HL-60 (cell line): ENCODE data around the gene INSYN1.
"Not testable (repeated sequence)": the region's sequence is repeated elsewhere in the genome, so short reads cannot be mapped to it uniquely, and the experiment has no call there.

Experiments used
- DNase-seq, 2 experiments: peaks; one replicate each; pipeline ENCODE4 v3.0.0-alpha.2; 2010 to 2020; ENCODE audit warnings: low read depth in 1 of 2, low spot score in 1 of 2
- H3K27ac ChIP-seq: fragments of 250-450 bp; sonication (Bioruptor Pico); replicated peaks from 2 replicates; pipeline ENCODE4 v1.5.1; 2020; ENCODE audit warnings: mild to moderate bottlenecking, moderate library complexity
- H3K27me3 ChIP-seq: fragments of 250-450 bp; sonication (Bioruptor Pico); 2 replicates; pipeline ENCODE4 v1.5.1; 2021; ENCODE audit warnings: mild to moderate bottlenecking, moderate library complexity; ENCODE audit not compliant: insufficient read depth, poor library complexity, severe bottlenecking
- H3K4me3 ChIP-seq: replicated peaks from 2 replicates; pipeline ENCODE4 v1.5.1; 2011; ENCODE audit warnings: mild to moderate bottlenecking, control low read depth, low read length; ENCODE audit not compliant: insufficient read depth
- CTCF ChIP-seq: IDR thresholded peaks from one replicate; pipeline ENCODE4 v1.5.1; 2011; ENCODE audit warnings: low read length, control low read depth, inconsistent platforms; ENCODE audit not compliant: insufficient read depth
- GABPA ChIP-seq: IDR thresholded peaks from 2 replicates; pipeline ENCODE4 v1.6.1; 2012; ENCODE audit warnings: low read depth
- POLR2AphosphoS5 ChIP-seq: IDR thresholded peaks from 2 replicates; pipeline ENCODE4 v1.6.1; 2012; ENCODE audit warnings: low read depth
- REST ChIP-seq: IDR thresholded peaks from 2 replicates; pipeline ENCODE4 v1.6.1; 2012; ENCODE audit warnings: low read depth; ENCODE audit not compliant: insufficient replicate concordance
- SPI1 ChIP-seq: IDR thresholded peaks from 2 replicates; pipeline ENCODE4 v1.6.1; 2012; ENCODE audit warnings: low read depth, mild to moderate bottlenecking, borderline replicate concordance

The INSYN1 gene

GRCh38 chr15:73799466-73799865 lies 46.3 kb upstream of the INSYN1 start:
- TF ChIP-seq CTCF = no peak
- no peak for TF ChIP-seq POLR2AphosphoS5
- TF ChIP-seq SPI1 = no peak
- Histone ChIP-seq H3K4me3 (no peak overlapping the region), H3K27ac (no peak overlapping the region), H3K27me3 (no peaks in the 10 kb centered on the region)
- no peak for DNase-seq

- Histone ChIP-seq H3K27ac (no peak overlapping the region), H3K27me3 (no peaks in the 10 kb centered on the region), H3K4me3 (no peak overlapping the region)
- DNase-seq = no peak
- no peak for TF ChIP-seq REST
- no peak for TF ChIP-seq SPI1
These were observed 44.4 kb upstream of the INSYN1 start for GRCh38 chr15:73797366-73798158.

- H3K4me3 ChIP-seq = no peak overlapping the region
- H3K27ac ChIP-seq = no peak overlapping the region
- H3K27me3 ChIP-seq = no peaks in the 10 kb centered on the region
- no peak for TF ChIP-seq POLR2AphosphoS5
- TF ChIP-seq REST = no peak
- no peak for TF ChIP-seq CTCF
- TF ChIP-seq GABPA = no peak
- no peak for TF ChIP-seq SPI1
- DNase-seq = no peak
These were observed 43.2 kb upstream of the INSYN1 start for GRCh38 chr15:73796331-73796831.

GRCh38 chr15:73794443-73795133 lies 41.4 kb upstream of the INSYN1 start:
- TF ChIP-seq SPI1 = no peak
- no peaks in the 10 kb centered on the region for H3K27me3 ChIP-seq
- H3K4me3 ChIP-seq = no peak overlapping the region
- DNase-seq = no peak
- H3K27ac ChIP-seq = no peak overlapping the region

- not testable (repeated sequence) for DNase-seq, H3K27ac ChIP-seq, H3K4me3 ChIP-seq, H3K27me3 ChIP-seq
These were observed 39.9 kb upstream of the INSYN1 start for GRCh38 chr15:73792899-73793541.
